Kasumi-1 (cell line): ENCODE results near the gene CA11.
"Not testable (repeated sequence)": the region's sequence is repeated elsewhere in the genome, so short reads cannot be mapped to it uniquely, and the experiment has no call there.

Experiments
- DNase-seq, 2 experiments: peaks; one replicate each; lab custom pipeline; 2025; lab: John Stamatoyannopoulos, UW

The CA11 gene

DNA sequence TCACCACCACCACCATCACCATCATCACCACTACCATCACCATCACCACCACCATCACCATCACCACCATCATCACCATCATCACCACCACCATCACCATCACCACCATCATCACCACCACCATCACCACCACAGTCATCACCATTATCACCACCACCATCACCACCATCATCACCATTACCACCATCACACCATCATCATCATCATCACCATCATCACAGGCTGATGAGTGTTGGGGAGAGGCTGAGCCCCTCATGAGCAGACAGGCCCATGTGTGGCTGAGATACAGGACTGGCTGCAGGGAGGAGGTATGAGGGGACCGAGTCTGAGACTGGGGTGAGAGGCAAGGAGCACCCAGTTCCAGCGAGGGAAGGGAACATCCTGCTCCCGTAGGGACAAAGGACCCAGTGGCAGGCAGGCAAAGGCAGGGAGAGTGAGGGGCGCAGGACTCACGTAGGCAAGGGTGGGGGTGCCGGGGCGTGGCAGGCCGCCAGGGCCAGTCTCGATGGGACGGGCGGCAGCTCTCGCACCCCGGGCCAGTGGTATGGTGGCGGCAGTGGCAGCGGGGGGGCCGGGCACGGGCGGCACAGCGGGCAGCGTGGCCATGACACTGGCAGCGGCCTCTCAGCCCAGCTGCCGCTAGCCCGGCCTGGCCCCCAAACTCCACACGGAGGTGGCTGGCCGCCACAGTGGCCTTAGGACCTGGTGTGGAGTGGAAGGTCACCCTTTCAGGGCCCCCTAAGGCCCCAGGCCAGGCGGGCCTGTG, 24.1 kb upstream of the CA11 start:
- DNase-seq: no peak

GRCh38 chr19:48668761-48669160, 22.8 kb upstream of the CA11 start:
- no peak for DNase-seq

DNA sequence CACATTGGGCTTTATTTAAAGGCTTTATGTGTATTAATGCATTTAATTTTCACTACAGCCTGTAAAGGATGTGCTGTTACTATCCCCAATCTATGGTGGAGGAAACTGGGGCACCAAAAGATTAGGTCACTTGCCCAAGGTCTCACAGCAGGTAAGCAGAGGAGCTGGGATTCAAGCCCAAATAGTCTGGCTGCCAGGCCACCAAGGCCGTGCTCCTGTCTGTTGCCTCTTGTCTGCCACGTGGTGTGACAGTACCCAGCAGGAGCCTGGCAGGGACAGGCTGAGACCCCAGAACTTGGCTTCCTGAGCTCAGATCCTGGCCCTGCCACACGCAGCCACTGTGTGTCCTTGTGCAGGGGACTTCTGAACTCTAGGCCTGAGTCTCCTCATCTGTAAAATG, 22.3 kb upstream of the CA11 start:
- DNase-seq: no peak

DNA sequence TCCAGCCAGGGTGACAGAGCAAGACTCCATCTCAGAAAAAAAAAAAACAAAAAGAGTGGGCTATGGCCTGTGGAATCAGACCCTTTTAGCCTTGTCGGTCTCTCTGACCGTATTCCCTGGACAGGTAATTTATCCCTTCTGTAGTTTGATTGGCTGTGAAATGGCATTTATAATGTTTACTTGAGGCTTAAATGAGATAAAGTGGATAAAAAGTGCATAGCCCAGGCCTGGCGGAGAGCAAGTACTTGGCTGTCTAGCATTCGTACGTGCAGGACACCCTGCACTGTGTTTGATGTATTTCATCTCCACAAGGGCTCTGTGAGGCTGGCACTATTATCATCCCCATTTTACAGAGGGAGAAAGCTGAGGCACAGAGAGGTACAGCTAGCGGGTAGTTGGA, 19.8 kb upstream of the CA11 start:
- DNase-seq: no peak

DNA sequence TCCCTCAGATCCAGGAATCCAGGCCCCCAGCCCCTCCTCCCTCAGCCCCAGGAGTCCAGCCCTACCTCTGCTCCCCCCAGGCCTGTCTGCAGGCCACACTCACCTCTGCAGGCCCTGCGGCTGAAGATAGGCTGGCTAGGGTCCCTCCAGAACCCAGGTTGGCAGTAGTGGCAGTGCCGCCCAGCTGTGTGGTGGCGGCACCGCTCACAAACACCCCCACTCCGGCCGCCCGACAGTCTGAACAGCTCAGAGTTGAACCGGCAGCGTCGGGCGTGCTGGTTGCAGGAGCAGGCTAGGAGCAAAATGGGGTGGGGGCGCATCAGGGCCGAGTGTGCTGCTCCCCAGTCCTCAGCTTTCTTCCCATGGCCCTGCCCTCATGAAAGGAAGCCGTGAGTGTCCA, 18.5 kb upstream of the CA11 start:
- no peak for DNase-seq

- no peak for DNase-seq
These were observed 17.7 kb upstream of the CA11 start for GRCh38 chr19:48663667-48664066.

DNA sequence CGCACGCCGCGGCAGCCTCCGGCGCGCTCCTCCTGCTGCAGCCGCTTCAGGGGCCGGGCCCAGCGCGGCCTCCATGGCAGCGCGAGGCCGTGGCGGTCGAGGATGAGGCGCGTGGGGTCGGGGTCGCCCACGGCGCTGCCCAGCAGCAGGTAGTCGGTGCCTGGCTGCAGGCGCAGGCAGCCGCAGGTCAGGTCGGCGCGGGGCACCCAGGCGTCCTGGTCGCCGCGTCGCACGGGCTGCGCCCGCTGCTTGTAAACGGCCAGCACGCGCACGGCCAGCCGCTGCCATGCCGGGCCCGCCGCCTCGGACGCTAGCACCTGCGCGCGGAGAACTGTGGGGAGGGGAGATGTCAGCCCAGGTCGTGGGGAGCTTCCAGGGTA, 15.7 kb upstream of the CA11 start:
- no peak for DNase-seq

DNA sequence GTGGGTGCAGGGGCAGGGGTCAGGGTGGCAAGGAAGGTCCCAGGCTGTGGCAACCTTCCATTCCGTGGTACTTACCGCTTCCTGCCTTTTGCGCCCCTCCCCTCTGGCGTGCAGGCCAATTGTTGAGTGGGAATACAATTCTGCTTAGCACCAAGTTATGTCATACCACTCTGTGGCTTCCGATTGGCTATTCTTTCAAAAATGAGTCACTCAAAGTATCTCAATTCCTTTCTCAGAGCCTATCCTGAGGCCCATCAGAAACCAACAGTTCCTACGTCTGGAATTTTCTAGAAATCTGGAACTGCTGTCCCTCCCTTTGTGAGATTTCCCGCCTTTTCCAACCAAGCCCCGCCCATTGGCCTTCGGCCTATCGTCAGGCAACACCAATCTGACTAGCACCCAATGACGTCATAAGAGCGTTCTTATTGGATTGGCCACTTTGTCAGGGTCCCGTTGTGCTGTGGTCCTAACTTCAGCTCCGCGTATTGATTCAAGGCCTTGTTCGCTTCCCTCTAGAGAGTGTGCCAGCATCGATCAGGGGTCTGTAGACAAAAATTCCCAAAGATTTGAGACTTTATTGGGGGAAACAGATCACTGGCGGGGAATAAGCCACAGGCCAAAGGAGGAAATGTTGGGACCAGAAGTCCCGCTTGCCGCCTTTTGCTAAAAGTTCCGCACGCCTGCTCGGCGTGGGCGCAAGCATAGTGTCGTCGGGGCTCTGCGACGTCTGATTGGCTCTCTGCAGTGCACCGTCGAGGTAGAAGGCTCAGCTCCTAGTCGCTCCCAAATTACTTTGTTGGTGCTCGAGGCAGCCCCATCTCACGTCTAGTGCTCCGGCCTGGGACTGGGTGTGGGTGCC, 15.1 kb upstream of the CA11 start:
- peak; percentile 93 to 97 for DNase-seq

DNA sequence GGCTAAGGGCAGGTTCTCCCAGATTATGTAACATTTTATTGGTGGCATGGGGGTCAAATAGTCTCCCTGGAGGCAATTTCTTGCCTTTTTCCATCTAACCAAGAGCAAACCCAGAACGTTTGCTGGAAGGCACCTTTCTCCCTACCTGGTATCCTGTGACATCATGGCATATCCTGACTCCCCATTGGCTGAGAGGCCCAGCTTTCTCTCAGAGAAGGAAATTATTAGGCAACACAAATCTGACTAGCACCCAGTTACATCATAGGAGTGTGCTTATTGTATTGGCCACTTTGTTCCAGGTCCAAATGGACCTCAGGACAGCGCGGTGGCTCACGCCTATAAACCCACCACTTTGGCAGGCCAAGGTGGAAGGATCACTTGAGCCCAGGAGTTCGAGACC, 13.8 kb upstream of the CA11 start:
- DNase-seq: peak in 1 of 2 experiments; percentile 3

- DNase-seq: no peak
These were observed 12.5 kb upstream of the CA11 start for GRCh38 chr19:48658483-48658882.

DNA sequence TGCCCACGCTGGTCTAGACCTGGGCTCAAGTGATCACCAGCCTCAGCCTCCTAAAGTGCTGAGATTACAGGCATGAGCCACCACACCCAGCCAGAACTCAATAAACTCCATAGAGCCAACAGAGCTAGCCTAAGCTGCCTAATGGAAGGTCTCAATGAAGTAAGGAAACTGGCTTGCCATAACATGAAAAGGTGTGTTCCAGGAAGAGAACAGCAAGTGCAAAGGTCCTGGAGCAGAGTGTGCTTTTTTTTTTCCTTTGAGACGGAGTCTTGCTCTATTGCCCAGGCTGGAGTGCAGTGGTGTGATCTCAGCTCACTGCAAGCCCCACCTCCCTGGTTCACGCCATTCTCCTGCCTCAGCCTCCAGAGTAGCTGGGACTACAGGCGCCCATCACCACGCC, 11.8 kb upstream of the CA11 start:
- not testable (repeated sequence) for DNase-seq

GRCh38 chr19:48656840-48657474, 11.0 kb upstream of the CA11 start:
- no peak for DNase-seq

- no peak for DNase-seq
These were observed 8.5 kb upstream of the CA11 start for GRCh38 chr19:48654299-48655059.

DNA sequence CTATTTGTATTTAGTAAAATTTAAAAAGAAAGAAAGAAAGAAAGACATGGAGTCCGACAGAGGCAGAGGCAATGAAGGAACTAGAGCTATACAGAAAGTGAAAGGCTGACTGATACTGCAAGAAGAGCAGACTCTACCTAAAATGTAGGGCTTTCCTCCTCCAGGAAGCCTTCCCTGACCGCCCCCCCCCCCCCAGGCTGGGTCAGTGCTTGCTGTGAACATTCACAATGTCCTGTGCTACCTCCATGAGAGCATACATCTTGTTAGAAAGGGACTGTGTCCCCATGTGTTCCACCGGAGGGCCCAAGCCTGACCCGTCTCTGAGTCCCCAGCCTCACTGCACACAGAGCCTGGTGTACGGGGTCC, 5.7 kb upstream of the CA11 start:
- no peak for DNase-seq

DNA sequence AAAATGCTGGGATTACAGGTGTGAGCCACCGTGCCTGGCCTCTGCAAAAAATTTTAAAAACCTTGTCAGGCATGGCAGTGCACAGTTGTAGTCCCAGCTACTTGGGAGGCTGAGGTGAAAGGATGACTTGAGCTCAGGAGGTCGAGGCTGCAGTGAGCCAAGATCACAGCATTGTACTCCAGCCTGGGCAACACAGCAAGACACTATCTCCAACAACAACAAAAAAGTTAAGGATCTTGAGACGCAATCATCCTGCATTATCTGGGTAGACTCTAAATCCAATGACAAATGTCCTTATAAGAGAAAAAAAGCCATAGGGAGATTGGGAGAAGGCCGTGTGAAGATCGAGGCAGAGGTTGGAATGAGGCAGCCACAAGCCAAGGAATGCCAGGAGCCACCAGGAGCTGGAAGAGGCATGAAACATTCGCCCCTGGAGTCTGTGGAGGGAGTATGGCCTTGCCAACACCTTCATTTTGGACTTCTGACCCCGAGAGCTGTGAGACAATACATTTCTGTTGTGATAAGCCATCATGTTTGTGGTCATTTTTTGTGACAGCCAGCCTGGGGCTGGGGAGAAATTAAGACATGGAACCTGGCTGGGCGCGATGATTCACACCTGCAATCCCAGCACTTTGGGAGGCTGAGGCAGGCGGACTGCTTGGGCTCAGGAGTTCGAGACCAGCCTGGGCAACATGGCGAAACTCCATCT, 5.1 kb upstream of the CA11 start:
- DNase-seq: no peak

DNA sequence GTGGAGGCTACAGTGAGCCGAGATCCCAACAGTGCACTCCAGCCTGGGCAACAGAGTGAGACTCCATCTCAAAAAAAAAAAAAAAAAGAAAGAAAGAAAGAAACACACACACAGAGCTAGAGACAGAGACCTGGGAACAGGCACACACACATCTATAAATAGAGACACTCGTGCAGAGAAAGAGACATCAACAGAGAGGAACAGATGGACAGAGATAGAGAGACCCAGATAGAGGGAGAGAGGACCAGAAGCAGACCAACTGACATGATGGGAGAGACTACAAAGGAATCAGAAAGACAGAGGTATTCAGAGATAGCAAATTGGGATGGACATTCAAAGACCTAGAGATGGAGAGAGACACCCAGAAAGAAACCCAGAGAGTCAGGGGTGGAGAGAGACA, 2.1 kb upstream of the CA11 start:
- DNase-seq: no peak

DNA sequence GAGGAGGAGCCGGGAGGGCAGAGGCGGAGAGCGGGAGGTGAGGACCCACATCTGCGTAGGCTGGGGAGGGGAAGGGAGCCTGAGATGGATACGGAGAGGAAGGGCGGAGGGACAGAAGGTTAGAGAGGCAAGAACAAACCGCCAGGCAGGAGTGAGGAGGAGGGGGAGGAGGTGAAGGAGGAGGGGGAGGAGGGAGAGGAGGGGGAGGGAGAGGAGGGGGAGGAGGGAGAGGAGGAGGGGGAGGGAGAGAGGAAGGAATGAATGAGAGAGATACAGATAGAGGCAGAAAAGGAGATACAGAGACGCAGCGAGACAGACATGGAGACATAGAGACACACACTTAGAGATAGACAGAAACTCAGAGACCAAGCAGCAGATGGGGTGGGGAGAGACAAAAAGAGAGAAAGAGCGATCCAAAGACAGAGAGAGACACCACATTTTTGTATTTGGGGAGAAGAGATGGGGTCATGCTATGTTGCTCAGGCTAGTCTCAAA, 782 bp upstream of the CA11 start:
- peak; percentile 89 to 90 for DNase-seq

GRCh38 chr19:48645620-48646000, 377 bp downstream of the CA11 start:
- DNase-seq: peak in 1 of 2 experiments; percentile 45

GRCh38 chr19:48644839-48645619, 958 bp downstream of the CA11 start:
- peak; percentile 77 to 88 for DNase-seq

DNA sequence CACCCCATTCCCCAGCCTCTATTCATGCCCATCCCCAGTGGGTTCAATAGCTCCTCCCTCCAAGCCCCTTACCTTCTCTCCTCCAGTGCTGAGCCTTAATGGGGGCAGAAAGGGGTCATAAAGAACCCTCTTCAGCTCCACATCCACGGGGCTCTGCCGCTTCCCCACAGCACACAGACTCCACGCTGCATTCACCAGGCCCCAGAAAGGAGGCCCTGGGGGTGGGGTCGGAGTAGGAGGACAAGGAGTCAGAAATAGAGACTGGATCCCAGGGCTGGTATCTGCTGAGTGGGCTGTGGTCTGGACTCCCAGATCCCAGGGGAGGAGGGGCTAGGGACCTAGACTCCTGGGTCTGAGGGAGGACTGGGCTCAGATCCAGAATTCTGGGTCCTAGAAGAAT, 1.6 kb downstream of the CA11 start:
- no peak for DNase-seq

- no peak for DNase-seq
These were observed 3.1 kb downstream of the CA11 start for GRCh38 chr19:48642862-48643261.
